Ascending aorta (tissue), 2 donors: ENCODE results near the gene CASKIN1. TPM values are rescaled to one million over a fixed set of nuclear protein-coding genes. Genes with fewer than 3 reads are reported as not detected.
A peak's percentile ranks its signal among the peaks of the same experiment; 100 is the strongest.

Experiments
- DNase-seq, 2 donors: peaks; one replicate each; pipeline ENCODE4 v3.0.0-alpha.2; 2019; ENCODE audit warnings: low spot score in 2 of 2
- H3K27ac ChIP-seq, 2 donors: fragments of 200-600 bp; sonication (generic); one replicate each; pipeline ENCODE4 v1.5.1; 2016 to 2017; ENCODE audit warnings: mild to moderate bottlenecking in 1 of 2
- H3K27me3 ChIP-seq: fragments of 200-600 bp; sonication (generic); one replicate; pipeline ENCODE4 v1.5.1; 2017
- H3K36me3 ChIP-seq, 2 donors: fragments of 200-600 bp; sonication (generic); one replicate each; pipeline ENCODE4 v1.5.1; 2016
- H3K4me1 ChIP-seq, 2 donors: fragments of 200-600 bp; sonication (generic); one replicate each; pipeline ENCODE4 v1.5.1; 2016 to 2017; ENCODE audit warnings: mild to moderate bottlenecking in 1 of 2
- H3K4me3 ChIP-seq, 2 donors: fragments of 200-600 bp; sonication (generic); one replicate each; pipeline ENCODE4 v1.5.1; 2016 to 2017; ENCODE audit warnings: mild to moderate bottlenecking in 1 of 2
- H3K9me3 ChIP-seq, 2 donors: fragments of 200-600 bp; sonication (generic); one replicate each; pipeline ENCODE4 v1.5.1; 2016
- intact Hi-C: fragments of 100-400 bp; cut with DNase I; formaldehyde crosslinking; loops from one replicate; pipeline ENCODE4 v1.15.1; 2023
- total RNA-seq: library from RNA; depleted of rRNA; stranded (reverse); fragments of >200 nt; gene quantifications from one replicate; pipeline ENCODE4 v1.1.0, GENCODE V29; 2016
- TF ChIP-seq, protein P1 (sequence below), 3 experiments: fragments of 200-600 bp in 2 of 3; fragments of 450-650 bp in 1 of 3; sonication (generic) in 2 of 3; IDR thresholded peaks; one replicate each; pipeline ENCODE4 v1.5.1; 2016 to 2019; ENCODE audit warnings: antibody characterized with exemption in 3 of 3, mild to moderate bottlenecking in 1 of 3, moderate library complexity in 1 of 3

CASKIN1 gene, protein sequence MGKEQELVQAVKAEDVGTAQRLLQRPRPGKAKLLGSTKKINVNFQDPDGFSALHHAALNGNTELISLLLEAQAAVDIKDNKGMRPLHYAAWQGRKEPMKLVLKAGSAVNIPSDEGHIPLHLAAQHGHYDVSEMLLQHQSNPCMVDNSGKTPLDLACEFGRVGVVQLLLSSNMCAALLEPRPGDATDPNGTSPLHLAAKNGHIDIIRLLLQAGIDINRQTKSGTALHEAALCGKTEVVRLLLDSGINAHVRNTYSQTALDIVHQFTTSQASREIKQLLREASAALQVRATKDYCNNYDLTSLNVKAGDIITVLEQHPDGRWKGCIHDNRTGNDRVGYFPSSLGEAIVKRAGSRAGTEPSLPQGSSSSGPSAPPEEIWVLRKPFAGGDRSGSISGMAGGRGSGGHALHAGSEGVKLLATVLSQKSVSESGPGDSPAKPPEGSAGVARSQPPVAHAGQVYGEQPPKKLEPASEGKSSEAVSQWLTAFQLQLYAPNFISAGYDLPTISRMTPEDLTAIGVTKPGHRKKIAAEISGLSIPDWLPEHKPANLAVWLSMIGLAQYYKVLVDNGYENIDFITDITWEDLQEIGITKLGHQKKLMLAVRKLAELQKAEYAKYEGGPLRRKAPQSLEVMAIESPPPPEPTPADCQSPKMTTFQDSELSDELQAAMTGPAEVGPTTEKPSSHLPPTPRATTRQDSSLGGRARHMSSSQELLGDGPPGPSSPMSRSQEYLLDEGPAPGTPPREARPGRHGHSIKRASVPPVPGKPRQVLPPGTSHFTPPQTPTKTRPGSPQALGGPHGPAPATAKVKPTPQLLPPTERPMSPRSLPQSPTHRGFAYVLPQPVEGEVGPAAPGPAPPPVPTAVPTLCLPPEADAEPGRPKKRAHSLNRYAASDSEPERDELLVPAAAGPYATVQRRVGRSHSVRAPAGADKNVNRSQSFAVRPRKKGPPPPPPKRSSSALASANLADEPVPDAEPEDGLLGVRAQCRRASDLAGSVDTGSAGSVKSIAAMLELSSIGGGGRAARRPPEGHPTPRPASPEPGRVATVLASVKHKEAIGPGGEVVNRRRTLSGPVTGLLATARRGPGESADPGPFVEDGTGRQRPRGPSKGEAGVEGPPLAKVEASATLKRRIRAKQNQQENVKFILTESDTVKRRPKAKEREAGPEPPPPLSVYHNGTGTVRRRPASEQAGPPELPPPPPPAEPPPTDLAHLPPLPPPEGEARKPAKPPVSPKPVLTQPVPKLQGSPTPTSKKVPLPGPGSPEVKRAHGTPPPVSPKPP (N-terminal part only)
- total RNA-seq: not detected

DNA sequence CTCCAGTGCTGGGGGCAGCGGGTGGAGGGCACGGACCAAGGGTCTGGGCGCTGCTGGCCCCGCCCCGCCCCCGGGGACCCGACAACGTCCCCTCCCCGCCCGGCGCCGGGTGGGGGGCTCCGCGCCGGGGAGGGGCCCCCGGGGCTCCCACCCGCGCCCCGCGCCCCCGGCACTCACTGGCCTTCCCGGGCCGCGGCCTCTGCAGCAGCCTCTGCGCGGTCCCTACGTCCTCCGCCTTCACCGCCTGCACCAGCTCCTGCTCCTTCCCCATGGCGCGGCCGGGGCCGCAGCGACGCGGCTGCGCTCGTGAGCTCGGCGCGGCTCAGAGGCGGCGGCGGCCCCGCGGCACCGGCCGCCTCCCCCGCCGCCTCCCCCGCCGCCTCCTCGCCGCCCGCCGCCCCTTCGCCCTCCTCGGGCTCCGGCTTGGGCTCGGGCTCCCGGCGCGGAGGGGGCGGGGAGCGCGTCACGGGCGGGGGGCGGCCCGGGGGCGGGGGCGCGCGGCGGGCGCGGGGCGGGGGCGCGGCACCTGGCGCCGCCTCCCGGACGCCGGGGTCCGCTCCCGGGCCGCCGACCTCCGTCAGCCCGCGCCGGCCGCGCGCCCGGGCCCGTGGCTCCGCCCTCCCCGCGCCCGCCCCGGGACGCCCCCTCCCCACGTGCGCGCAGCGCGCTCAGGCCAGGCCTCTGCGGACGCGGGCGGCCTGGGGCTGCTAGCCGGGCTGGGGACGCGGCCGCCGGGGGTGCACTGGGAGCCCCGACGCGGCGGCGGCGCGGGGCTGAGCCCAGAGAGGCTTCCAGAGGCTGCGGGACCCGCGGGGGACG lies at the start of gene CASKIN1:
Gene CASKIN1 (minus strand): TSS at position 444 of the 819 bp plus-strand sequence. CDS start 173 bp downstream, at position 271.
- no peak within 1 kb of the TSS for H3K27ac ChIP-seq
- intact Hi-C loops: no loop called here
- peak within 1 kb of the TSS; percentile 57 to 66 for H3K4me3 ChIP-seq
- TF ChIP-seq, protein P1, sequence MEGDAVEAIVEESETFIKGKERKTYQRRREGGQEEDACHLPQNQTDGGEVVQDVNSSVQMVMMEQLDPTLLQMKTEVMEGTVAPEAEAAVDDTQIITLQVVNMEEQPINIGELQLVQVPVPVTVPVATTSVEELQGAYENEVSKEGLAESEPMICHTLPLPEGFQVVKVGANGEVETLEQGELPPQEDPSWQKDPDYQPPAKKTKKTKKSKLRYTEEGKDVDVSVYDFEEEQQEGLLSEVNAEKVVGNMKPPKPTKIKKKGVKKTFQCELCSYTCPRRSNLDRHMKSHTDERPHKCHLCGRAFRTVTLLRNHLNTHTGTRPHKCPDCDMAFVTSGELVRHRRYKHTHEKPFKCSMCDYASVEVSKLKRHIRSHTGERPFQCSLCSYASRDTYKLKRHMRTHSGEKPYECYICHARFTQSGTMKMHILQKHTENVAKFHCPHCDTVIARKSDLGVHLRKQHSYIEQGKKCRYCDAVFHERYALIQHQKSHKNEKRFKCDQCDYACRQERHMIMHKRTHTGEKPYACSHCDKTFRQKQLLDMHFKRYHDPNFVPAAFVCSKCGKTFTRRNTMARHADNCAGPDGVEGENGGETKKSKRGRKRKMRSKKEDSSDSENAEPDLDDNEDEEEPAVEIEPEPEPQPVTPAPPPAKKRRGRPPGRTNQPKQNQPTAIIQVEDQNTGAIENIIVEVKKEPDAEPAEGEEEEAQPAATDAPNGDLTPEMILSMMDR (IDR thresholded peaks at IDR 0.05): no peak
- peaks cover 23% of the 10 kb centered on the region for H3K27me3 ChIP-seq
- no peaks in the 10 kb centered on the region for H3K9me3 ChIP-seq
- peaks cover 5 to 11% of the 10 kb centered on the region in 2 donors for H3K4me1 ChIP-seq
- no peak for DNase-seq
- no peaks in the 10 kb centered on the region for H3K36me3 ChIP-seq

DNA sequence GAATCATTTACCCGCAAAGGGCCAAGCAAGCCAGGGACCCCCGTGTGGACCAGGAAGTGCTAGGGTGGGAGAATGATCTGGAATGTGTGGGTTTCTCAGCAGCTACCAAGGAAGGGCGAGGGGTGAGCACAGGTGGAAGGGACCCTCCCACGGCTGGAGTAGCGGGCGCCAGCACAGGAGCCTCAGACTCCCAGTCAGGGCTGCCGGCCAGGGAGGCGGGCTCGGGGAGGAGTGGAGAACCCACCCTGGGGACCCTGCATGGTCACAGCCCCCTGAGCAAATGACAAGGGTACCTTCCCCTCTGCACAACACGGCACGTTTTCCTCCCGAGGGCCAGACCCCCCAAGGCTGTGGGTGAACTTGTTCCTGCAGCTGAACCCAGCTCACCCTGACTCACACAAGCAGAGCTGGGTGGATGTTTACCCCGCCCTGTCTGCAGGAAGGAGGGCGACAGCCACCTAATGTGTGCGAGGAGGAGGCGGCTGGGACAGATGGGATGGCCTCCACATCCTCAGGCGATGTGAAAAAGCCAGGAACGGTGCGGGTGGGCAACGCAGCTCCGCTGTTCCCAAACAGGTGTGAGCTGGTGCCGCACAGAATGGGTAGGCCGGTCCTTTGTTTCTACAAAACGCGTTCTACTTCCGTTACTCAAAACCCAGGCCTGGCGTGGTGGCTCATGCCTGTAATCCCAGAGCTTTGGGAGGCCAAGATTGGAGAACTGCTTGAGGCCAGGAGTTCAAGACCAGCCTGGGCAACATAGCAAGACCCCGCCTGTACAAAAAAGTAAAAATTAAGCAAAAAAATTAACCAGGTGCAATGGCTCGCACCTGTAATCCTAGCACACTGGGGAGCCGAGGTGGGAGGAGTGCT lies 48.8 kb upstream of the CASKIN1 start:
- Histone ChIP-seq H3K27me3 (no peaks in the 10 kb centered on the region), H3K36me3 (peaks cover 44 to 48% of the 10 kb centered on the region in 2 donors), H3K27ac (no peak overlapping the region), H3K4me1 (peaks cover under 1 to 2% of the 10 kb centered on the region in 2 donors), H3K4me3 (no peak overlapping the region), H3K9me3 (no peaks in the 10 kb centered on the region)
- no peak for DNase-seq
- TF ChIP-seq, protein P1 (IDR thresholded peaks at IDR 0.05): no peak
- intact Hi-C loops: no loop called here

DNA sequence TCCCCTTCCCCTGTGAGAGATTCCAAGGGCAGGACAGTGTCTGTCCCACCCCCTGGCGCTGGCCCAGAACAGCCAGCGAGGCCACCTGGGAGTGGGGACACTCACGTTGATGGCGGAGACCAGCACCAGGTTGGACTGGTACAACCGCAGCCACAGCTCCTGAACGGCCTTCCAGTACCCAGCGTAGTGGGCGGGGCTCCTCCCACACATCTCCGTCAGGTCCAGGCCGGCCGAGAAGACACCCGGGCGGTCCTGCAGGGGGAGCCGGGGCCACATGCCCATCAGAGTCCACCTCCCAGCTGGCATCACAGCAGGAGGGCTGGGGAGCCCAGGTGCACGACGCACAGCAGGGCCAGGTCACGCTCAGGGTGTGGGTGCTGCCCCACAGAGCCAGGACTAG lies 47.9 kb upstream of the CASKIN1 start:
- H3K9me3 ChIP-seq: no peaks in the 10 kb centered on the region
- intact Hi-C loops: no loop called here
- TF ChIP-seq, protein P1 (IDR thresholded peaks at IDR 0.05): no peak
- H3K27ac ChIP-seq: no peak overlapping the region
- H3K4me1 ChIP-seq: no peaks in the 10 kb centered on the region
- H3K36me3 ChIP-seq: peaks cover 44 to 48% of the 10 kb centered on the region in 2 donors
- H3K4me3 ChIP-seq: no peak overlapping the region
- no peaks in the 10 kb centered on the region for H3K27me3 ChIP-seq
- DNase-seq: no peak

DNA sequence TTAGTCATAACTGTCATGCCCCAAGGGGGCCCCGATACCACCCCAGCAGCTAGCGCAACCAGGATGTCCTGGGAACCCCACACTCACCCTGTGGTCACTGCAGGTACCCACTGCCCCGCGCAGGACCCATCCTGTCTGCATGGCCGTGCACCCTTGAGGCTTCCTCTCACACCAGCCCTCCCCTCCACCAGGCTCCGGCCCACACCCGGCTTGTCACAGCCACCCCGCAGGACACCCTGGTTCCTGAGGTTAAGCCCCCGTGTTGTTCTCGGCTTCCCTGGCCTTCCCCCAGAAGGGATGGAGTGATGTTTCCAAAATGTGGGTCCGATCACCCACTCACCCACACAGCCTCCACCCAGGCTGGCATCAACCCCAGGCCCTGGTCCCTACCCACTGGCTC lies 47.4 kb upstream of the CASKIN1 start:
- Histone ChIP-seq H3K9me3 (no peaks in the 10 kb centered on the region), H3K4me1 (no peaks in the 10 kb centered on the region), H3K27ac (no peak overlapping the region), H3K4me3 (no peak overlapping the region), H3K27me3 (no peaks in the 10 kb centered on the region), H3K36me3 (peaks cover 44 to 48% of the 10 kb centered on the region in 2 donors)
- intact Hi-C loops: no loop called here
- TF ChIP-seq, protein P1 (IDR thresholded peaks at IDR 0.05): no peak
- no peak for DNase-seq
